ENCODE data around the gene PRDM10. TPM values are rescaled to one million over a fixed set of nuclear protein-coding genes. Genes with fewer than 3 reads are reported as not detected.

The PRDM10 gene
- total and polyA plus RNA-seq, 10 of the 15 experiments (the other 5 are each of a cell fraction or from before 2014, with no cell fraction given): 0.93 to 6.2 (median 4.1) TPM

- TF ChIP-seq, protein P1, sequence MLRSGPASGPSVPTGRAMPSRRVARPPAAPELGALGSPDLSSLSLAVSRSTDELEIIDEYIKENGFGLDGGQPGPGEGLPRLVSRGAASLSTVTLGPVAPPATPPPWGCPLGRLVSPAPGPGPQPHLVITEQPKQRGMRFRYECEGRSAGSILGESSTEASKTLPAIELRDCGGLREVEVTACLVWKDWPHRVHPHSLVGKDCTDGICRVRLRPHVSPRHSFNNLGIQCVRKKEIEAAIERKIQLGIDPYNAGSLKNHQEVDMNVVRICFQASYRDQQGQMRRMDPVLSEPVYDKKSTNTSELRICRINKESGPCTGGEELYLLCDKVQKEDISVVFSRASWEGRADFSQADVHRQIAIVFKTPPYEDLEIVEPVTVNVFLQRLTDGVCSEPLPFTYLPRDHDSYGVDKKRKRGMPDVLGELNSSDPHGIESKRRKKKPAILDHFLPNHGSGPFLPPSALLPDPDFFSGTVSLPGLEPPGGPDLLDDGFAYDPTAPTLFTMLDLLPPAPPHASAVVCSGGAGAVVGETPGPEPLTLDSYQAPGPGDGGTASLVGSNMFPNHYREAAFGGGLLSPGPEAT (IDR thresholded peaks at IDR 0.05; ENCODE audit: low read depth): no peak
- no peak for TF ChIP-seq STAT3 (IDR thresholded peaks at IDR 0.05; ENCODE audit: low read depth, low read length)
- peak; percentile 58 for TF ChIP-seq HCFC1 (IDR thresholded peaks at IDR 0.05; ENCODE audit: low read length)
- peak; percentile 85 for TF ChIP-seq BACH1 (IDR thresholded peaks at IDR 0.05; ENCODE audit: borderline replicate concordance)
- peak in 1 of 2 experiments; percentile 59; a peak in 1 of 3 replicates for TF ChIP-seq EGR1 (IDR thresholded peaks at IDR 0.05; ENCODE audit: borderline replicate concordance in 1 of 2, low read depth in 2 of 2, low read length in 2 of 2)
- TF ChIP-seq, protein P2, sequence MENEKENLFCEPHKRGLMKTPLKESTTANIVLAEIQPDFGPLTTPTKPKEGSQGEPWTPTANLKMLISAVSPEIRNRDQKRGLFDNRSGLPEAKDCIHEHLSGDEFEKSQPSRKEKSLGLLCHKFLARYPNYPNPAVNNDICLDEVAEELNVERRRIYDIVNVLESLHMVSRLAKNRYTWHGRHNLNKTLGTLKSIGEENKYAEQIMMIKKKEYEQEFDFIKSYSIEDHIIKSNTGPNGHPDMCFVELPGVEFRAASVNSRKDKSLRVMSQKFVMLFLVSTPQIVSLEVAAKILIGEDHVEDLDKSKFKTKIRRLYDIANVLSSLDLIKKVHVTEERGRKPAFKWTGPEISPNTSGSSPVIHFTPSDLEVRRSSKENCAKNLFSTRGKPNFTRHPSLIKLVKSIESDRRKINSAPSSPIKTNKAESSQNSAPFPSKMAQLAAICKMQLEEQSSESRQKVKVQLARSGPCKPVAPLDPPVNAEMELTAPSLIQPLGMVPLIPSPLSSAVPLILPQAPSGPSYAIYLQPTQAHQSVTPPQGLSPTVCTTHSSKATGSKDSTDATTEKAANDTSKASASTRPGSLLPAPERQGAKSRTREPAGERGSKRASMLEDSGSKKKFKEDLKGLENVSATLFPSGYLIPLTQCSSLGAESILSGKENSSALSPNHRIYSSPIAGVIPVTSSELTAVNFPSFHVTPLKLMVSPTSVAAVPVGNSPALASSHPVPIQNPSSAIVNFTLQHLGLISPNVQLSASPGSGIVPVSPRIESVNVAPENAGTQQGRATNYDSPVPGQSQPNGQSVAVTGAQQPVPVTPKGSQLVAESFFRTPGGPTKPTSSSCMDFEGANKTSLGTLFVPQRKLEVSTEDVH (IDR thresholded peaks at IDR 0.05; ENCODE audit: low read depth, partially characterized antibody): no peak
- TF ChIP-seq SRF (IDR thresholded peaks at IDR 0.05; ENCODE audit: low read depth in 2 of 2, low read length in 2 of 2): 0 out of 4 replicates have a peak, but pooled peaks of 1 of the 2 experiments have one; percentile 38
- peak; percentile 49; the same call in 1 of the 2 replicates for TF ChIP-seq SMARCA5 (IDR thresholded peaks at IDR 0.05)
- peak; percentile 3 for TF ChIP-seq FOS (IDR thresholded peaks at IDR 0.05; ENCODE audit: borderline replicate concordance, extremely low read depth, insufficient read length)
- no peak for TF ChIP-seq TAF1 (IDR thresholded peaks at IDR 0.05; ENCODE audit: borderline replicate concordance, low read depth, low read length)
- TF ChIP-seq CBFB (IDR thresholded peaks at IDR 0.05; ENCODE audit: low read depth): peak; percentile 5; the same call in 1 of the 2 replicates
- no peak for TF ChIP-seq TCF7 (IDR thresholded peaks at IDR 0.05; ENCODE audit: borderline replicate concordance)
- peak; percentile 97 for TF ChIP-seq GATAD2B (conservative IDR thresholded peaks at IDR 0.05; ENCODE audit: low read depth)
- TF ChIP-seq, protein P3, sequence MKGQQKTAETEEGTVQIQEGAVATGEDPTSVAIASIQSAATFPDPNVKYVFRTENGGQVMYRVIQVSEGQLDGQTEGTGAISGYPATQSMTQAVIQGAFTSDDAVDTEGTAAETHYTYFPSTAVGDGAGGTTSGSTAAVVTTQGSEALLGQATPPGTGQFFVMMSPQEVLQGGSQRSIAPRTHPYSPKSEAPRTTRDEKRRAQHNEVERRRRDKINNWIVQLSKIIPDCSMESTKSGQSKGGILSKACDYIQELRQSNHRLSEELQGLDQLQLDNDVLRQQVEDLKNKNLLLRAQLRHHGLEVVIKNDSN (IDR thresholded peaks at IDR 0.05; ENCODE audit: borderline replicate concordance, extremely low read length, insufficient read depth, low read depth, low read length): peak; percentile 1
- TF ChIP-seq ZNF207 (IDR thresholded peaks at IDR 0.05; ENCODE audit: borderline replicate concordance): no peak; the same call in 1 of the 2 replicates
- TF ChIP-seq PAX8 (IDR thresholded peaks at IDR 0.05): no peak
- TF ChIP-seq RFX5 (IDR thresholded peaks at IDR 0.05; ENCODE audit: low read depth, low read length): peak; percentile 99
- TF ChIP-seq ZNF384 (IDR thresholded peaks at IDR 0.05; ENCODE audit: borderline replicate concordance, low read depth, low read length): no peak
- no peak for TF ChIP-seq SIX5 (IDR thresholded peaks at IDR 0.05; ENCODE audit: low read depth, low read length, severe bottlenecking)
- TF ChIP-seq, protein P4, sequence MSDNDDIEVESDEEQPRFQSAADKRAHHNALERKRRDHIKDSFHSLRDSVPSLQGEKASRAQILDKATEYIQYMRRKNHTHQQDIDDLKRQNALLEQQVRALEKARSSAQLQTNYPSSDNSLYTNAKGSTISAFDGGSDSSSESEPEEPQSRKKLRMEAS (IDR thresholded peaks at IDR 0.05; ENCODE audit: low read depth, low read length): peak; percentile 57
- TF ChIP-seq KDM1A (IDR thresholded peaks at IDR 0.05; ENCODE audit: borderline replicate concordance): no peak
- no peak; the same call in 1 of the 2 replicates for TF ChIP-seq FOXK2 (IDR thresholded peaks at IDR 0.05)
- no peak for TF ChIP-seq MEF2A (IDR thresholded peaks at IDR 0.05; ENCODE audit: insufficient read depth, low read depth, low read length)
- no peak for TF ChIP-seq BMI1 (IDR thresholded peaks at IDR 0.05; ENCODE audit: borderline replicate concordance)
Measured at GRCh38 chr11:130002846-130003716, 446 bp upstream of the PRDM10 start (continued).

Data from GM12878 (cell line).